H9 (cell line): ENCODE data around the gene PPOX. TPM values are rescaled to one million over a fixed set of nuclear protein-coding genes. Genes with fewer than 3 reads are reported as not detected.

Experiments used
- DNase-seq: peaks from one replicate; pipeline ENCODE4 v3.0.0-alpha.2; 2017
- H2AFZ ChIP-seq: one replicate; pipeline ENCODE4 v1.6.1; 2013; ENCODE audit warnings: mild to moderate bottlenecking, low read length, control low read depth, moderate library complexity
- H2AK5ac ChIP-seq: 2 replicates; pipeline ENCODE4 v1.6.1; 2013; ENCODE audit warnings: low read length, control low read depth, mixed read lengths; ENCODE audit not compliant: insufficient read length
- H2BK120ac ChIP-seq: one replicate; pipeline ENCODE4 v1.6.1; 2013; ENCODE audit warnings: low read depth, mild to moderate bottlenecking, low read length, control low read depth, inconsistent platforms; ENCODE audit not compliant: poor library complexity, severe bottlenecking
- H2BK12ac ChIP-seq: 2 replicates; pipeline ENCODE4 v1.6.1; 2013; ENCODE audit warnings: low read length, control low read depth, mixed read lengths, low read depth; ENCODE audit not compliant: insufficient read length
- H2BK15ac ChIP-seq: 2 replicates; pipeline ENCODE4 v1.6.1; 2013; ENCODE audit warnings: low read depth, low read length, control low read depth
- H2BK20ac ChIP-seq: one replicate; pipeline ENCODE4 v1.6.1; 2013; ENCODE audit warnings: low read depth, mild to moderate bottlenecking, low read length, control low read depth, inconsistent platforms; ENCODE audit not compliant: poor library complexity, severe bottlenecking
- H2BK5ac ChIP-seq: 2 replicates; pipeline ENCODE4 v1.6.1; 2013; ENCODE audit warnings: low read length, control low read depth, mixed read lengths; ENCODE audit not compliant: insufficient read length
- H3K14ac ChIP-seq: 2 replicates; pipeline ENCODE4 v1.6.1; 2013; ENCODE audit warnings: low read length, control low read depth; ENCODE audit not compliant: insufficient read depth
- H3K18ac ChIP-seq: 2 replicates; pipeline ENCODE4 v1.6.1; 2013; ENCODE audit warnings: low read depth, mild to moderate bottlenecking, mixed read lengths, low read length, control low read depth; ENCODE audit not compliant: insufficient read length
- H3K23ac ChIP-seq: 2 replicates; pipeline ENCODE4 v1.6.1; 2013; ENCODE audit warnings: low read length, control low read depth, mixed read lengths, low read depth; ENCODE audit not compliant: insufficient read length
- H3K23me2 ChIP-seq: 2 replicates; pipeline ENCODE4 v1.6.1; 2013; ENCODE audit warnings: low read depth, mild to moderate bottlenecking, mixed read lengths, low read length, control low read depth; ENCODE audit not compliant: insufficient read length, poor library complexity, severe bottlenecking
- H3K27ac ChIP-seq: 2 replicates; pipeline ENCODE4 v1.5.1; 2013; ENCODE audit warnings: low read length, control low read depth, mixed read lengths, low read depth; ENCODE audit not compliant: insufficient read length
- H3K27me3 ChIP-seq: 2 replicates; pipeline ENCODE4 v1.6.1; 2013; ENCODE audit warnings: low read length, control low read depth, inconsistent platforms; ENCODE audit not compliant: insufficient read depth
- H3K4ac ChIP-seq: 2 replicates; pipeline ENCODE4 v1.6.1; 2013; ENCODE audit warnings: low read depth, mild to moderate bottlenecking, control low read depth, inconsistent platforms, low read length, moderate library complexity
- H3K4me1 ChIP-seq: 2 replicates; pipeline ENCODE4 v1.6.1; 2013; ENCODE audit warnings: low read length, control low read depth, inconsistent platforms; ENCODE audit not compliant: insufficient read depth
- H3K4me2 ChIP-seq: 2 replicates; pipeline ENCODE4 v1.6.1; 2013; ENCODE audit warnings: low read length, control low read depth, mixed read lengths; ENCODE audit not compliant: insufficient read length, insufficient read depth
- H3K56ac ChIP-seq: 2 replicates; pipeline ENCODE4 v1.6.1; 2013; ENCODE audit warnings: low read depth, mild to moderate bottlenecking, mixed read lengths, low read length, control low read depth; ENCODE audit not compliant: insufficient read length
- H3K79me1 ChIP-seq: 2 replicates; pipeline ENCODE4 v1.6.1; 2013; ENCODE audit warnings: low read depth, mild to moderate bottlenecking, moderate library complexity, low read length, control low read depth, inconsistent platforms; ENCODE audit not compliant: insufficient read depth, poor library complexity, severe bottlenecking
- H3K79me2 ChIP-seq: 2 replicates; pipeline ENCODE4 v1.6.1; 2013; ENCODE audit warnings: low read length, control low read depth, inconsistent platforms; ENCODE audit not compliant: insufficient read depth
- H3K9ac ChIP-seq: 2 replicates; pipeline ENCODE4 v1.6.1; 2013; ENCODE audit warnings: low read length, control low read depth, mixed read lengths; ENCODE audit not compliant: insufficient read length; ENCODE audit errors: extremely low read depth
- H3K9me3 ChIP-seq: one replicate; pipeline ENCODE4 v1.6.1; 2013; ENCODE audit warnings: low read depth, low read length, inconsistent platforms; ENCODE audit not compliant: control insufficient read depth
- H3T11ph ChIP-seq: one replicate; pipeline ENCODE4 v1.6.1; 2013; ENCODE audit warnings: mild to moderate bottlenecking, low read length, control low read depth, inconsistent platforms
- H4K20me1 ChIP-seq: one replicate; pipeline ENCODE4 v1.6.1; 2013; ENCODE audit not compliant: control insufficient read depth, insufficient read length, insufficient read depth
- H4K5ac ChIP-seq: 2 replicates; pipeline ENCODE4 v1.6.1; 2013; ENCODE audit warnings: low read depth, mild to moderate bottlenecking, mixed read lengths, low read length, control low read depth; ENCODE audit not compliant: insufficient read length
- H4K8ac ChIP-seq: replicated peaks from 2 replicates; pipeline ENCODE4 v1.6.1; 2013; ENCODE audit warnings: low read length, control low read depth, mixed read lengths, low read depth; ENCODE audit not compliant: insufficient read length
- H4K91ac ChIP-seq: 2 replicates; pipeline ENCODE4 v1.6.1; 2013; ENCODE audit warnings: low read depth, mild to moderate bottlenecking, moderate library complexity, mixed read lengths, low read length, control low read depth; ENCODE audit not compliant: insufficient read length
- H3K27ac Mint-ChIP-seq, 3 experiments: 2 replicates in 2 of 3; 3 replicates in 1 of 3; pipeline ENCODE4 v1.8.0; 2020 to 2021; ENCODE audit warnings: mixed read lengths in 3 of 3, mild to moderate bottlenecking in 1 of 3, moderate library complexity in 1 of 3
- H3K27me3 Mint-ChIP-seq: 2 replicates; pipeline ENCODE4 v1.8.0; 2021; ENCODE audit warnings: low read depth, mild to moderate bottlenecking, moderate library complexity, mixed read lengths
- H3K36me3 Mint-ChIP-seq, 3 experiments: 2 replicates in 2 of 3; 3 replicates in 1 of 3; pipeline ENCODE4 v1.8.0; 2020 to 2021; ENCODE audit warnings: low read depth in 3 of 3, mixed read lengths in 3 of 3; ENCODE audit not compliant: insufficient read depth in 1 of 3
- H3K4me1 Mint-ChIP-seq, 2 experiments: 2 replicates each; pipeline ENCODE4 v1.8.0; 2020; ENCODE audit warnings: mixed read lengths in 2 of 2
- H3K4me3 Mint-ChIP-seq, 2 experiments: 2 replicates in 1 of 2; 3 replicates in 1 of 2; pipeline ENCODE4 v1.8.0; 2020 to 2021; ENCODE audit warnings: mild to moderate bottlenecking in 2 of 2, mixed read lengths in 2 of 2, moderate library complexity in 1 of 2
- H3K9me3 Mint-ChIP-seq, 2 experiments: 2 replicates in 1 of 2; 3 replicates in 1 of 2; pipeline ENCODE4 v1.8.0; 2020; ENCODE audit warnings: mild to moderate bottlenecking in 2 of 2, mixed read lengths in 2 of 2, moderate library complexity in 1 of 2
- WGBS: extraction: QIAGEN DNeasy Blood & Tissue Kit; methylation state at CpG from one replicate; pipeline ENCODE4 v1.1.7; 2013; ENCODE audit warnings: missing lambda C conversion rate, low lambda C conversion rate, mixed read lengths; ENCODE audit not compliant: insufficient read length; ENCODE audit errors: extremely low coverage; 5-methylcytosine and 5-hydroxymethylcytosine counted together
- total RNA-seq: library from RNA; stranded (reverse); gene quantifications from 2 replicates; pipeline ENCODE4 v1.2.1, GENCODE V29; 2021
- TF ChIP-seq, protein P1 (sequence below): fragments of 200-600 bp; sonication (generic); conservative IDR thresholded peaks from 3 replicates; pipeline ENCODE4 v1.8.0; 2021; ENCODE audit warnings: antibody characterized with exemption, mild to moderate bottlenecking

PPOX gene
- total RNA-seq, 1 experiment from 2014 or later, result 39.8 TPM

DNA sequence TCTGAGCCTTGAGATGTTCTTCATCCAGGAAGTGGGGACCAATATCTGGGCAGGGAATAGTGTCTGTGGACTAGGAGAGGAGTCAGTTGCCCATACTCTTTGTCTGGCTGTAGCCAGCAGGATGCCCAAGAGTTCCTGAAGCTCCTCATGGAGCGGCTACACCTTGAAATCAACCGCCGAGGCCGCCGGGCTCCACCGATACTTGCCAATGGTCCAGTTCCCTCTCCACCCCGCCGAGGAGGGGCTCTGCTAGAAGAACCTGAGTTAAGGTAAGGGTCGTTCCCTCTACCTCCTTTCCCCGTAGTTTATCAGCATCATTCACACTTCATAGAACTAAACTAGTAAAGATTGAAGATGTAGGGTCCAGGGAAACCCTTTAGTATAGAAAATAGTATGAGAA is 3.4 kb upstream of the PPOX start:
- TF ChIP-seq, protein P1, sequence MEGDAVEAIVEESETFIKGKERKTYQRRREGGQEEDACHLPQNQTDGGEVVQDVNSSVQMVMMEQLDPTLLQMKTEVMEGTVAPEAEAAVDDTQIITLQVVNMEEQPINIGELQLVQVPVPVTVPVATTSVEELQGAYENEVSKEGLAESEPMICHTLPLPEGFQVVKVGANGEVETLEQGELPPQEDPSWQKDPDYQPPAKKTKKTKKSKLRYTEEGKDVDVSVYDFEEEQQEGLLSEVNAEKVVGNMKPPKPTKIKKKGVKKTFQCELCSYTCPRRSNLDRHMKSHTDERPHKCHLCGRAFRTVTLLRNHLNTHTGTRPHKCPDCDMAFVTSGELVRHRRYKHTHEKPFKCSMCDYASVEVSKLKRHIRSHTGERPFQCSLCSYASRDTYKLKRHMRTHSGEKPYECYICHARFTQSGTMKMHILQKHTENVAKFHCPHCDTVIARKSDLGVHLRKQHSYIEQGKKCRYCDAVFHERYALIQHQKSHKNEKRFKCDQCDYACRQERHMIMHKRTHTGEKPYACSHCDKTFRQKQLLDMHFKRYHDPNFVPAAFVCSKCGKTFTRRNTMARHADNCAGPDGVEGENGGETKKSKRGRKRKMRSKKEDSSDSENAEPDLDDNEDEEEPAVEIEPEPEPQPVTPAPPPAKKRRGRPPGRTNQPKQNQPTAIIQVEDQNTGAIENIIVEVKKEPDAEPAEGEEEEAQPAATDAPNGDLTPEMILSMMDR, result no peak
- no peak overlapping the region for H3K27ac ChIP-seq

More for the DNA sequence above, 3.4 kb upstream of the PPOX start:
- Mint-ChIP-seq H3K4me3 (peak overlapping the region in 1 of 2 experiments; percentile 49; a peak in 1 of 5 replicates), H3K9me3 (no peaks in the 10 kb centered on the region), H3K4me1 (peaks cover 33 to 37% of the 10 kb centered on the region in 2 experiments), H3K27ac (no peak overlapping the region; a peak in 1 of 7 replicates), H3K27me3 (no peaks in the 10 kb centered on the region; the same call in 1 of the 2 replicates), H3K36me3 (peaks cover 21 to 57% (median 45%) of the 10 kb centered on the region in 3 experiments)
- Histone ChIP-seq H3K9ac (no peak overlapping the region), H4K8ac (no peak overlapping the region), H3K9me3 (no peaks in the 10 kb centered on the region), H3K4ac (no peak overlapping the region), H4K20me1 (no peaks in the 10 kb centered on the region), H3K79me1 (no peaks in the 10 kb centered on the region), H2BK12ac (no peak overlapping the region), H3T11ph (no peak overlapping the region), H2AFZ (no peak overlapping the region), H3K79me2 (no peaks in the 10 kb centered on the region), H3K18ac (no peak overlapping the region), H3K4me1 (no peaks in the 10 kb centered on the region), H3K14ac (no peak overlapping the region), H3K4me2 (no peak overlapping the region), H2BK20ac (no peak overlapping the region), H4K5ac (no peak overlapping the region), H3K23me2 (peaks cover 16% of the 10 kb centered on the region), H2AK5ac (no peak overlapping the region), H3K56ac (no peak overlapping the region), H2BK5ac (no peak overlapping the region), H2BK120ac (no peak overlapping the region), H4K91ac (no peak overlapping the region), H2BK15ac (no peak overlapping the region), H3K27me3 (no peaks in the 10 kb centered on the region), H3K23ac (no peak overlapping the region)
- WGBS, result no CpG with 5 or more reads among the region's 10 CpGs
- no peak for DNase-seq
